CD4-positive, alpha-beta T cell (primary cell): ENCODE measurements around the gene SYTL5. TPM values are rescaled to one million over a fixed set of nuclear protein-coding genes. Genes with fewer than 3 reads are reported as not detected.

ENCODE experiments used
- ATAC-seq: fragments of 200-7000 bp; cut with Tn5 transposase; one replicate; pipeline ENCODE4 v1.10.0; 2022; ENCODE audit warnings: mild to moderate bottlenecking; ENCODE audit not compliant: poor library complexity
- CTCF ChIA-PET: fragments of 350-600 bp; sonication (Branson Sonifier 250); formaldehyde crosslinking; loops from one replicate; lab custom pipeline; 2021; ENCODE audit warnings: antibody characterized with exemption, inconsistent platforms; lab: Charles Lee
- POLR2A ChIA-PET: fragments of 350-600 bp; sonication (Branson Sonifier 250); formaldehyde crosslinking; loops from one replicate; lab custom pipeline; 2021; ENCODE audit warnings: antibody characterized with exemption, inconsistent platforms; lab: Charles Lee
- DNase-seq, 14 experiments: peaks; one replicate each; pipeline ENCODE4 v3.0.0-alpha.2; 2013 to 2020; ENCODE audit warnings: mixed read lengths in 2 of 14
- H3K27ac ChIP-seq, 2 donors: one replicate each; pipeline versions ENCODE4 v1.5.1 to v1.7.0; 2013; ENCODE audit warnings: low read length in 2 of 2, low read depth in 1 of 2, mild to moderate bottlenecking in 1 of 2
- H3K27me3 ChIP-seq, 2 experiments: 1 replicate in 1 of 2; 2 replicates in 1 of 2; pipeline versions ENCODE4 v1.6.1 to v1.7.0; 2013; ENCODE audit warnings: low read length in 2 of 2, control low read depth in 1 of 2, mild to moderate bottlenecking in 1 of 2, moderate library complexity in 1 of 2; ENCODE audit not compliant: insufficient read depth in 2 of 2, control insufficient read depth in 1 of 2
- H3K36me3 ChIP-seq: one replicate; pipeline ENCODE4 v1.6.1; 2013; ENCODE audit warnings: low read length, control low read depth; ENCODE audit not compliant: insufficient read depth
- H3K4me1 ChIP-seq: one replicate; pipeline ENCODE4 v1.6.1; 2013; ENCODE audit warnings: low read length, control low read depth; ENCODE audit not compliant: insufficient read depth
- H3K4me3 ChIP-seq: one replicate; pipeline ENCODE4 v1.5.1; 2013; ENCODE audit warnings: mild to moderate bottlenecking, low read length, moderate library complexity
- H3K9me3 ChIP-seq, 2 experiments: 1 replicate in 1 of 2; 2 replicates in 1 of 2; pipeline versions ENCODE4 v1.6.1 to v1.7.0; 2013; ENCODE audit warnings: low read length in 2 of 2, mild to moderate bottlenecking in 2 of 2, control low read depth in 1 of 2, moderate library complexity in 1 of 2; ENCODE audit not compliant: control insufficient read depth in 1 of 2, insufficient read depth in 1 of 2
- H3K27ac Mint-ChIP-seq: one replicate; pipeline ENCODE4 v1.8.0; 2020; ENCODE audit warnings: mixed read lengths
- H3K27me3 Mint-ChIP-seq: one replicate; pipeline ENCODE4 v1.8.0; 2021; ENCODE audit warnings: mixed read lengths
- H3K36me3 Mint-ChIP-seq: one replicate; pipeline ENCODE4 v1.8.0; 2021; ENCODE audit warnings: low read depth, mixed read lengths
- H3K4me1 Mint-ChIP-seq: one replicate; pipeline ENCODE4 v1.8.0; 2021; ENCODE audit warnings: low read depth, mixed read lengths
- H3K4me3 Mint-ChIP-seq: one replicate; pipeline ENCODE4 v1.8.0; 2020; ENCODE audit warnings: mild to moderate bottlenecking, mixed read lengths
- H3K9me3 Mint-ChIP-seq: one replicate; pipeline ENCODE4 v1.8.0; 2020; ENCODE audit warnings: mixed read lengths
- CTCF ChIP-seq: fragments of 200-600 bp; IDR thresholded peaks from one replicate; pipeline ENCODE4 v1.8.0; 2022; ENCODE audit warnings: antibody characterized with exemption, mild to moderate bottlenecking
- intact Hi-C, 2 experiments: fragments of 100-400 bp; cut with DNase I in 1 of 2; cut with micrococcal nuclease in 1 of 2; formaldehyde crosslinking; loops; one replicate each; pipeline versions ENCODE4 v1.15.1 to v1.9.0; 2023 to 2025; cut with DNase I, micrococcal nuclease
- total RNA-seq, 174 experiments: library from RNA in 2 of 174; stranded (reverse) in 2 of 174; gene quantifications; one replicate each; pipeline ENCODE4 v1.2.3 and lab custom pipeline; 2021 to 2026

SYTL5 gene
- total RNA-seq, 2 experiments from 2014 or later, result not detected

DNA sequence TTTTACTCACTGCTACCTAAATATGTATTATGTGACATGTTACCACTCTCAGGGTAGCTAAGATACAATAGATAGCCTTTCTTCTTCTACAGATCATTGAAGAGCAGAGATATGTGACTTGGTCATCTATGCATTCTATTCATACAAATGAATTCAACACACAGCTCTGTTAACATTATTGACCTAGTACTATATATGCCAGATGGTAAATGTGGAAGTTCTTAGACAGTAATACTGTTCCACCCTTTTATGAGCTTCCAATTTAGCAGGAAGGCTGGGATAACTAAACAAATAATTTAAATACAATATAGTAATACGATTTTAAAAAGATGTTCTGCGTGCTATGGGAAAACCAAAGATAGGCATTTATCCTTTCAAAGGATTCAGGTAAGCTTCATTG lies 76.0 kb downstream of the SYTL5 start:
- Histone ChIP-seq H3K36me3 (no peaks in the 10 kb centered on the region), H3K27me3 (peaks cover 0 to 2% of the 10 kb centered on the region in 2 experiments), H3K4me1 (no peaks in the 10 kb centered on the region), H3K27ac (no peak overlapping the region), H3K4me3 (no peak overlapping the region), H3K9me3 (no peaks in the 10 kb centered on the region)
- H3K27me3 Mint-ChIP-seq, result peaks cover 6% of the 10 kb centered on the region
- H3K36me3 Mint-ChIP-seq, result no peaks in the 10 kb centered on the region
- ChIA-PET POLR2A (no interaction called here), CTCF (no interaction called here)
- no peak overlapping the region for H3K27ac Mint-ChIP-seq
- no peak for TF ChIP-seq CTCF
- no peaks in the 10 kb centered on the region for H3K4me1 Mint-ChIP-seq
- ATAC-seq (no peak), DNase-seq (no peak)
- H3K4me3 Mint-ChIP-seq, result no peak overlapping the region
- H3K9me3 Mint-ChIP-seq, result no peaks in the 10 kb centered on the region
- intact Hi-C loops, result no loop called here

DNA sequence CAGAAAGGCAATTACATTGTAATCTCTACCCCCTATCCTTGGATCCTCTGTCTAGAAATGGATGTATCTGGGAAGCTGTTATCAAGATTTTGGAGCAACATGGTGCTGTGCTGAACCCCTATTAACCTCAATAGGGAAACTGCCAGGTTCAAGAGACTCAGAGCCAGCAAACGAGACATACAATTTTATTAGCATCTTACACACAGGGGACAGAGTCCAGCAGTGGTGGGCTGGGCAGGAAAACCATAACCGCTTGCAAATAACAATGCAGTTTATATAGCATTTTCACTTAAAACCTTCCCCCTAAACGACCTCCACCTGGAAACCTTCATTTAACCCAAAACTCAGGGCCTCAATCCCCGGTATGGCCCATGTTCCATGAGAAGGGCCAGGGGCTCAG lies 79.5 kb downstream of the SYTL5 start:
- intact Hi-C loops, result no loop called here
- H3K36me3 Mint-ChIP-seq, result no peaks in the 10 kb centered on the region
- Histone ChIP-seq H3K36me3 (no peaks in the 10 kb centered on the region), H3K27me3 (no peaks in the 10 kb centered on the region), H3K4me3 (no peak overlapping the region), H3K9me3 (no peaks in the 10 kb centered on the region), H3K4me1 (no peaks in the 10 kb centered on the region), H3K27ac (no peak overlapping the region)
- H3K27ac Mint-ChIP-seq, result no peak overlapping the region
- no peak for DNase-seq
- no peaks in the 10 kb centered on the region for H3K9me3 Mint-ChIP-seq
- no peak for TF ChIP-seq CTCF
- ChIA-PET CTCF (no interaction called here), POLR2A (no interaction called here)
- H3K27me3 Mint-ChIP-seq, result peaks cover 6% of the 10 kb centered on the region
- H3K4me3 Mint-ChIP-seq, result no peak overlapping the region
- no peaks in the 10 kb centered on the region for H3K4me1 Mint-ChIP-seq
- ATAC-seq, result no peak

DNA sequence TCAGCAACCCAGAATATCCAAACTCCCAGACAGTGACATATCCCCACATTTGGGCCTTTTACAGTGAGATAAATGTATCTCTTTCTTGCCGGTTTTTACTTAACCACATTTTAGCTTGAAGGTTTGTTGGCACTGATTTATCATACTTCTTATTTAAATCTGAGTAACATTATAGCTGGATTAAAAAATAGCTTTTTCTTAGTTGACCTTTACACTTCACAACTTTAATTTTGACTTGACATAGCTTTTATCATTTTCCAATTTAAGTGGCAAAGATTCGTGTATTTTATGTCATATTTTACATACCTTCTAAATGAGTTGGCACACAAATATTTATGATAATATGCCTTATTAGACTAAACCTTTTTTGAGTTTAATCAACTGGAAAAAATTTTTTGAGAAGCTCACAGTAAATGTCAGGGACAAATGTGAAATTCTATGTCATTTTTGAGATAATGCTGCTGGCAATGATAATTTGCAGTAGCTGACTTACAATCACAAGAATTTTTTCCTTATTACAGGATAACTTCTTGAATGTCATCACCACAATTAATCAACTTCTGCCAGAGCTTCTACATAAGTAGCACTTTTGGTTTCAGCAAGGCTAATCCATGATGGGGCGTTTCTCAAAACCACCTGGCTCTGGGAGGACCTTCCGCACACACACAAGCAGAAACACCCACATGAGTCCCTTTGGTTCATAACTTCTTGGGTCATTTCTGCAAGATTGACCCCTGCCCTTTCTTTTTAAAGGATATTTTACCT lies 80.3 kb downstream of the SYTL5 start:
- H3K9me3 ChIP-seq, result no peaks in the 10 kb centered on the region
- Mint-ChIP-seq H3K36me3 (no peaks in the 10 kb centered on the region), H3K9me3 (no peaks in the 10 kb centered on the region), H3K27ac (no peak overlapping the region), H3K4me3 (no peak overlapping the region), H3K4me1 (no peaks in the 10 kb centered on the region), H3K27me3 (peaks cover 6% of the 10 kb centered on the region)
- no peaks in the 10 kb centered on the region for H3K27me3 ChIP-seq
- H3K4me1 ChIP-seq, result no peaks in the 10 kb centered on the region
- intact Hi-C loops, result no loop called here
- H3K4me3 ChIP-seq, result no peak overlapping the region
- no peak for DNase-seq
- H3K36me3 ChIP-seq, result no peaks in the 10 kb centered on the region
- ATAC-seq, result no peak
- ChIA-PET CTCF (no interaction called here), POLR2A (no interaction called here)
- no peak overlapping the region for H3K27ac ChIP-seq
- no peak for TF ChIP-seq CTCF
